GM19023 (cell line): ENCODE data around the gene RHBDL3.
"Not testable (repeated sequence)": the region's sequence is repeated elsewhere in the genome, so short reads cannot be mapped to it uniquely, and the experiment has no call there.

ENCODE experiments used
- ATAC-seq: cut with Tn5 transposase; IDR thresholded peaks from one replicate; pipeline ENCODE4 v1.9.1; 2021; ENCODE audit warnings: mild to moderate bottlenecking, moderate library complexity; ENCODE audit not compliant: unreplicated experiment

The RHBDL3 gene

DNA sequence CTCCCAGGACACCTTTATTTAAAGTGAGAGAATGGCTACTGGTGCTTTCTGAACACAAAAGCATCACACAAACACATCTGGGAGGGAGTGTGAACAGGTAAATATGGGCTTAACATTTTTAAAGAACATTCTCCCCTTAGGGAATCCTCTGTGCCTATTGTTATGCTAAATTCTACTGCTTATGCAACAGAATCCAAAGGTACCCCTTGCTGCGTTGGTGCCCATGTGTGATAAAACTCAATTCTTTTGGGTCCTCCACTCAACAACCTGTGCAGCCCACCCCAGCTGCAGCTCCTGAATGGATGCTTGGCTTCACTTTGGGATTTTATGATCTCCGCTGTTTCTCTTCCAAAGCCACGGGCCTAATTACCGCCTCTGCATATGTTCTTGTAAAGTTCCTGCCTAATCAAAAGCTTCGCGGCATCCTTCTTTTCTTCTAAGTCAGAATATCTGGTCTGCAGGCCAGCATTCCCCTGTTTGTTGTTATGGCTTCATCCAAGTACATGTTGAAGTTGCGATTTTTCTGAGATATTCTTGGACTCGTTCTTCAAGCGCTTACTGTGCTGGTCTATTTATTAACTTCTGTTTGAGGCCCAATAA is 23.9 kb downstream of the RHBDL3 start:
- no peak for ATAC-seq

GRCh38 chr17:32292094-32292493 is 26.5 kb downstream of the RHBDL3 start:
- no peak for ATAC-seq

DNA sequence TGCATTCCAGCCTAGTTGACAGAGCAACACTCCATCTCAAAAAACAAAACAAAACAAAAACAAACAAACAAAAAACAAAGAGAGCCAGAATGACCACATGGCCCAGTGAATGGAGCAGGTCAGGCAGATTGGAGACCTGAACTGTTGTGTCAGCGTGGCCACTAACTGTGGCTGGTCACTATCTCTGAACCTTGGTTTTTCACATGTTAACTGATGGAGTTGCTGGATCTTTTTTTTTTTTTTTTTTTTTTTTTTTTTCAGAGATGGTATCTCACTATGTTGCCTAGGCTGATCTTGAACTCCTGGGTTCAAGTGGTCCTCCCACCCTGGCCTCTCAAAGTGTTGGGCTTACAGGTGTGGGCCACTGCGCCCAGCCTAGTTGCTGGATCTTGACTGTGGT is 31.8 kb downstream of the RHBDL3 start:
- no peak for ATAC-seq

GRCh38 chr17:32297860-32298259 is 32.2 kb downstream of the RHBDL3 start:
- no peak for ATAC-seq

DNA sequence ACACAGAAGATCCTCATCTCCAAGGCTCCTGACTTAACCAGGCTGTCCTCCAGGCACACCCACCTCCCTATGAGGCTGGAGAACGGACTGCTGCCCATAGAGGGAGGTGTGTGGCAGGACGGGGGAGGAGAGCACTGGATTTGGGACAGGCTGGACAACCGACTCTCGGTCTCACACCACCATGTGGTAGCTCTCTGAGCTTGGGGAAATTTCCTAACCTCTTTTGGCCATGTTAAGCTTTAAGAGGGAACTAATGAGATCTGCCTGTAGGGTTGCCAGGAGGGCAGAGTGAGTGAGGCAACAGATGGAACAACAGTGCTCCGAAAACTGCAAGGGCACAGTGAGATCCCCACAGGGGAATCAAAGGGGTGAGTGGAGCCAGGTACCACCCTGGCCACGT is 32.7 kb downstream of the RHBDL3 start:
- no peak for ATAC-seq

DNA sequence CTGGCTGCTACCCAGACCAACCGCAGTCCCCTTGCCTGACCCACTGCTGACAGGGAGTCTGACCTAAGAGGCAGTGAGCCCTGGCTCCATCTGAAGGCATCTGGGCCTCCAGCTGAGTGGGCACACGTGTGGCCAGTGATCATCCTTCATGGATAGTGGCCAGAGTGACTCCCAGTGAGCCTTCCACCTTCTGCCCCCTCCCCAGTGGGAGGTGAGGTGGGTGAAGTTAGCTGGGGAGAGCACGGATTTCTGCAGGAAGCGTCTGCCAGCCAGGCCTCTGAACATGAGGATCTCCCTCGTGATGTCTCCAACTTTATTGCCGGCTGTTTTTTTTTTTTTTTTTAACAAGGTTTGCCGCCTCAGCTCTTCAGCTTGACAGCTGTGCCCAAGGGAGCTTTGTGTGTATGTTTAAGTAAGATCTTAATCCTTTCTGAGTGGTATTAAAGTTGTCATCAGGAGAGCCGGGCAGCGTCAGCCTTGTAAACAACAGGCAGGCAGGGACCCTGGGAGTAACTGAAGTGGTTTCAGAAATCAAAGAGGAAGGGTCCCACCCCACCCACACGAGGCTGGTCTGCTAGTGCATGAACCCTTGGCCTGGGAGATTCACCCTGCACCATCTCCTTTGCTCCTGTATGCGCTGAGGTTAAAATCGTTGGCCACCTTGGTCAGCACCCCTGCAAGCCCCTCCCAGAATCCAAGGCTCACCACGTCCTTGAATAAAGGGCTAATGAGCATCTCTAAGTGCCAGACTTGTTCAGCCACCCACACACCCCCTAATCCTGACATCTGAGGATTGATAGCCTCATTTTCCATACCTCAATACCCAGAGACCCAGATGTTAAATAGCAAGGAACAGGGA is 33.3 kb downstream of the RHBDL3 start:
- ATAC-seq = no peak

- ATAC-seq = no peak
Measured at GRCh38 chr17:32299580-32300164, 34.0 kb downstream of the RHBDL3 start.

DNA sequence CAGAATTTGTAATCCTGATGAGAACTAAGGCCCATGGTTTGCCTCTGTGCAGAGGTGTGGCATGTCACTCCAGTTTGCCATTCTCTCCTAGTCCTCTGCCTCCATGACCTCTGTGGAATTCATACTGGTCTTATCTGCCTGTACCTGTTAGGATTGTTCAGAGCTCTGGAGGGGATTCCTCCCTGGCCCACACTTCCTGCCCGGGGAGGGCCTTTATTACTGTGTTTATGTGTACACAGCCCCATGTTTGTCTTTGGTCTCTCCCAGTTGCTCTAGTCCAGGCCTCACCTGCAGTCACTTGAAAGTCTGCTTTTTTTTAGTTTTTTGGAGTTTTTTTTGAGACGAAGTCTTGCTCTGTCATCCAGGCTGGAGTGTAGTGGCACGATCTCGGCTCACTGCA is 36.4 kb downstream of the RHBDL3 start:
- ATAC-seq = no peak

GRCh38 chr17:32302860-32303649 is 37.4 kb downstream of the RHBDL3 start:
- no peak for ATAC-seq

DNA sequence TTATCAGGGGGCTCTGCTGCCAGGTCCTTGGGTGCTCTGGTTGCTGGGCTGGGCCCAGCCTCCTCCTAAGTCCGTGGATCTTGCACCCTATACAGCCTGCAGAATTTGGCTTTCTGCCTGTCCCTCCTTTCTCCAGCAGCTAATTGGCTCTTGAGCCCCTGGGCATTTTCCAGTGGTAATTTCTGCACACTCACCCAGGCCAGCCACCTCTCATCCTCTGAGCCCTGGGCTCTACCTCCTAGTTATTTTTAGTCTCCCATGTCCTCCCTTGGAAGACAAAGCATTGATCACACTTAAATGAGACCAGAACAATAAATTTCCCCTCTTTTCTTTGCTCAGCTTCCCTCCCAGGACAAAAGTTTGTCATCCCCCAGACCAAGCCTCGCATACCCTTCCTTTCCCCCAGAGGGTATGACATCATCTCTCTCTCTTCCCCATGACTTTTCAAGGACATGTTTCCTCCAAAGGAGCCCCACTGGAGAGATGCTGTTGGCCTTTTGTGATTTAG is 38.2 kb downstream of the RHBDL3 start:
- ATAC-seq = no peak

DNA sequence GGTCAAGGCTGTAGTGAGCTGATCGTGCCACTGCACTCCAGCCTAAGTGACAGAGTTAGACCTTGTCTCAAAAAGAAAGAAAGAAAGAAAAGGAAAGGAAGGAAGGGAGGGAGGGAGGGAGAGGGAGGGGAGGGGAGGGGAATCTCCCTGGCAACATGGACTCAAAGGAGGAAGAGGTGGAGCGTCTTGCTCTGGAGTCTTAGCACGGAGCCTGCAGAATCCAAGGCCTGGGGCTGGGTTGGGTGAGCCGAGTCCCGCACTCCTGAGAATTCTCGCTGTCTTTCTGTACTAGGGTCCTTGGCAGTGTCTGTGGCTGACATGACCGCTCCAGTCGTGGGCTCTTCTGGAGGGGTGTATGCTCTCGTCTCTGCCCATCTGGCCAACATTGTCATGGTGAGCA is 39.4 kb downstream of the RHBDL3 start:
- ATAC-seq = no peak

DNA sequence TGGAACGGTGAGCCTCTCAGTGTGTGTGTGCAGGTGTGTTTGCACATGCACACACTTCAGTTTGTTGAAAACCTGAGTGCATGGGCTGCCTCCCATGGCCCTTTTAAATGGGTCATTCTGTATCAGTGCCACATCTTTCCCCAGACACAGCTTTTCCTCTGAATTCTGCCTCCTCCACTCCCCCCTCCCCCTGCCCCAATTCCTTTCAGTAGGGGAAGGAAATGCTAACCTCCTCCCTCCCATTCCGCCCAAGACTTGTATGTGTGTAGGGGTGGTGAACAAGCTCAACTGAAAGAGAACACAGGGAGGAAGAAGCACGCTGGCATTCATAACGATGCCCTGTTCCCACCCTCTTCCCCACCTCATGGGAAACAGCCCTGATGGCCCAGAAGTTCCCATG is 42.0 kb downstream of the RHBDL3 start:
- ATAC-seq = no peak

GRCh38 chr17:32311028-32311536 is 45.5 kb downstream of the RHBDL3 start:
- ATAC-seq = no peak

DNA sequence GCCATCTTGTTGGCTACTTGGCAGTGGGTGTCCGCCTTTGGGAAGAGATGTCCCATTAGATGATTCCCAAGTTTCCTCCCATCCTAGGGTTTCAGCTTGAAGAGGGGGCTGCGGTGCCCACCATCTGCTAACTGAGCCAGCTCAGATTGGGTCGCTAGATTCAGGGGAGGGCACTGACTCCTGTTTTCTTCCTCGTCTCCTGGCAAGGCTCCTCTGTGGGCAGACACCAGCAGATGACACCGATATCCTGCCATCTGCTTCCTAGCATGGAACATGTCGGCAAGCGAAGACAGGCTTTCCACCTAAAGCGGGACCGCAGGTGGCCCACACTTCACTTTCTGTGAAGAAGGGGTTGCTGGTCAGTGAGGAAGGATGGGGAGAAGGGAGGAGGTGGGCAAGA is 49.0 kb downstream of the RHBDL3 start:
- no peak for ATAC-seq

DNA sequence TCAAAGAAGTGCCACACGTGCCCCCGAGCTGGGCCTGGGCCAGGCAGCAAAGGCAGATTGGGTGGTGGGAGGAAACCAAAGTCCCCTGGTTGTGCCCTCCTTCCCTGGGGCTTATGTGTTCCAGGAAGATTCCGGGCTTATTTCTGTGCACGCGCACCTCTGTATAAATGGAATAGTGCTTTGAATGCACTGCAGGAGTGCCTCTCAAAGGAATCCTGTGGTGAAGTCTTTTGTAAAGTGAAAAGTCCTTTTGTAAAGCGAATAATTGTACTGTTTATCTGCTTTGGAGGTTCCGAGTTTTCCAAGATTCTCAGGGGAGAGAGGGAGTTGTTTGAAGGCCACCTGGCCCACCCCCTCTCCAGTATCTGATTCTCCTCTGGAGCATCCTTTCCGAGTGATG is 49.5 kb downstream of the RHBDL3 start:
- no peak for ATAC-seq

DNA sequence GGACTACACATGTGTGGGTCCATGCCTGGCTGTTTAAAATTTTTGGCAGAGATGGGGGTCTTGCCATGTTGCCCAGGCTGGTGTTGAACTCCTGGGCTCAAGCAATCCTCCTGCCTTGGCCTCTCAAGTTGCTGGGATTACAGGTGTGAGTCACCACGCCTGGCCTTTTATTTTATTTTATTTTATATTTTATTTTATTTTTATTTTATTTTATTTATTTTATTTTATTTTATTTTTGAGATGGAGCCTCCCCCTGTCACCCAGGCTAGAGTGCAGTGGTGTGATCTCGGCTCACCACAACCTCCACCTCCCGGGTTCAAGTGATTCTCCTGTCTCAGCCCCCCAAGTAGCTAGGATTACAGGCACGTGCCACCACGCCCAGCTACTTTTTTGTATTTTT is 51.0 kb downstream of the RHBDL3 start:
- not testable (repeated sequence) for ATAC-seq

DNA sequence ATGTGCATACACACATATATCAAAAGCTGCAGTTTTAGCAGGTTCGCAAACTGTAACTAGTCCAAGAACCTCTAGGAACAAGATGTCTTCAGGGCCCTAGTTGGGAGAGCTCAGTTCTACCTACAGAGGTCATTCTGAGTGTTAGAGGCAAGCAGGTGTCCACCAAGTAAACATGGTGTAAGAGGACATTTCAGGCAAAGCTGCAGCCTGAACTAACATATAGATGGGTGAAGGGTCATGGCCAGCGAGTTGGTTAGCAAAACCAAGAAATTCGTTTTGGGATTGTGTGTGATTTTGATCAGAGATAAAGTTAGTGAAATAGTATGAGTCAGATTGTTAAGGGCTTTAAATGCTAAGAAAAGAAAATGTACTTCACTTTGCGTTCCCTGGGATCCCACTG is 51.7 kb downstream of the RHBDL3 start:
- no peak for ATAC-seq

GRCh38 chr17:32318071-32318470 is 52.4 kb downstream of the RHBDL3 start:
- ATAC-seq = no peak

- ATAC-seq = peak; percentile 67
Measured at GRCh38 chr17:32319548-32319905, 53.9 kb downstream of the RHBDL3 start.

- not testable (repeated sequence) for ATAC-seq
Measured at GRCh38 chr17:32320080-32320479, 54.4 kb downstream of the RHBDL3 start.

DNA sequence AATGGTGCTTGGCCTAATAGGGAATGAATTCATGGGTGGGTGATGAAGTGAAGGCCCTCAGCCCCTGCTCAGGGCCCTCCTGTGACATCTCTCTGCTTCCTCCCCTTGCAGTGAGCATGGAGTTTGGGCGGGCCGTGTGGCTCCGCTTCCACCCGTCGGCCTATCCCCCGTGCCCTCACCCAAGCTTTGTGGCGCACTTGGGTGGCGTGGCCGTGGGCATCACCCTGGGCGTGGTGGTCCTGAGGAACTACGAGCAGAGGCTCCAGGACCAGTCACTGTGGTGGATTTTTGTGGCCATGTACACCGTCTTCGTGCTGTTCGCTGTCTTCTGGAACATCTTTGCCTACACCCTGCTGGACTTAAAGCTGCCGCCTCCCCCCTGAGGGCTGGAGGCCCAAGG is 55.2 kb downstream of the RHBDL3 start:
- no peak for ATAC-seq
